HEK293 (cell line): ENCODE measurements around the gene PGS1.

ENCODE experiments used
- CTCF ChIA-PET: fragments of 350-600 bp; formaldehyde crosslinking; extraction: SDS; loops from one replicate; lab custom pipeline; 2021; ENCODE audit warnings: antibody characterized with exemption; lab: Yijun Ruan, JAX
- POLR2A ChIA-PET: fragments of 300-600 bp; formaldehyde crosslinking; extraction: SDS; loops from one replicate; lab custom pipeline; 2020; ENCODE audit warnings: antibody characterized with exemption, inconsistent platforms; lab: Yijun Ruan, JAX
- H3K27ac ChIP-seq: fragments of 200-500 bp; sonication (Bioruptor generic); 2 replicates; pipeline ENCODE4 v1.5.1; 2014; ENCODE audit warnings: low read depth, low read length, control low read depth, inconsistent platforms; ENCODE audit errors: extremely low read depth
- H3K36me3 ChIP-seq, 2 experiments: fragments of 200-500 bp in 1 of 2; sonication (Bioruptor generic) in 1 of 2; 1 replicate in 1 of 2; 2 replicates in 1 of 2; pipeline ENCODE4 v1.5.1; 2014 to 2017; ENCODE audit warnings: inconsistent platforms in 2 of 2, low read length in 2 of 2; ENCODE audit not compliant: control insufficient read depth in 2 of 2, insufficient read depth in 1 of 2
- H3K4me1 ChIP-seq: fragments of 200-500 bp; sonication (Bioruptor generic); 2 replicates; pipeline ENCODE4 v1.5.1; 2014; ENCODE audit warnings: mild to moderate bottlenecking, low read length, inconsistent platforms; ENCODE audit not compliant: control insufficient read depth, insufficient read depth
- H3K4me3 ChIP-seq: 2 replicates; pipeline ENCODE4 v1.5.1; 2011; ENCODE audit warnings: low read depth, mild to moderate bottlenecking, control low read depth, low read length, moderate library complexity
- H3K9me3 ChIP-seq: fragments of 200-500 bp; sonication (Bioruptor generic); 2 replicates; pipeline ENCODE4 v1.5.1; 2014; ENCODE audit warnings: low read depth, low read length, inconsistent platforms; ENCODE audit not compliant: control insufficient read depth, insufficient read depth
- BCL11B ChIP-seq: fragments of 450-650 bp; formaldehyde crosslinking; IDR thresholded peaks from 2 replicates; pipeline ENCODE4 v1.5.1; 2016; ENCODE audit warnings: low read depth, missing biosample characterization, missing genetic modification characterization
- HOXA7 ChIP-seq: sonication (generic); formaldehyde crosslinking; IDR thresholded peaks from 2 replicates; pipeline ENCODE4 v1.8.1; 2022; ENCODE audit warnings: missing genetic modification reagents, borderline replicate concordance
- MYNN ChIP-seq: fragments of 450-650 bp; formaldehyde crosslinking; IDR thresholded peaks from 2 replicates; pipeline ENCODE4 v1.5.1; 2016; ENCODE audit warnings: missing biosample characterization, missing genetic modification characterization, borderline replicate concordance
- RBAK ChIP-seq: fragments of 450-650 bp; formaldehyde crosslinking; IDR thresholded peaks from 2 replicates; pipeline ENCODE4 v1.5.1; 2016; ENCODE audit warnings: missing biosample characterization, missing genetic modification characterization
- REST ChIP-seq: fragments of 450-650 bp; formaldehyde crosslinking; IDR thresholded peaks from 2 replicates; pipeline ENCODE4 v1.5.1; 2016; ENCODE audit warnings: missing biosample characterization, missing genetic modification characterization
- TSHZ1 ChIP-seq: fragments of 450-650 bp; formaldehyde crosslinking; IDR thresholded peaks from 2 replicates; pipeline ENCODE4 v1.5.1; 2016; ENCODE audit warnings: missing biosample characterization, missing genetic modification characterization, borderline replicate concordance
- ZBTB8A ChIP-seq: fragments of 450-650 bp; formaldehyde crosslinking; IDR thresholded peaks from 2 replicates; pipeline ENCODE4 v1.5.1; 2016; ENCODE audit warnings: missing biosample characterization, missing genetic modification characterization
- ZNF174 ChIP-seq: fragments of 450-650 bp; formaldehyde crosslinking; IDR thresholded peaks from 2 replicates; pipeline ENCODE4 v1.5.0; 2017; ENCODE audit warnings: missing biosample characterization, mild to moderate bottlenecking, missing genetic modification characterization
- ZNF302 ChIP-seq: fragments of 450-650 bp; formaldehyde crosslinking; IDR thresholded peaks from 2 replicates; pipeline ENCODE4 v1.5.1; 2016; ENCODE audit warnings: missing biosample characterization, missing genetic modification characterization, low read depth
- ZNF324 ChIP-seq: fragments of 450-650 bp; formaldehyde crosslinking; IDR thresholded peaks from 2 replicates; pipeline ENCODE4 v1.5.1; 2016; ENCODE audit warnings: missing biosample characterization, missing genetic modification characterization
- ZNF350 ChIP-seq: fragments of 450-650 bp; formaldehyde crosslinking; IDR thresholded peaks from 2 replicates; pipeline ENCODE4 v1.5.0; 2017; ENCODE audit warnings: missing biosample characterization, mild to moderate bottlenecking, missing genetic modification characterization
- ZNF394 ChIP-seq: fragments of 450-650 bp; formaldehyde crosslinking; IDR thresholded peaks from 2 replicates; pipeline ENCODE4 v1.5.1; 2016; ENCODE audit warnings: missing biosample characterization, missing genetic modification characterization, mild to moderate bottlenecking, moderate library complexity, borderline replicate concordance
- ZNF585B ChIP-seq: fragments of 450-650 bp; formaldehyde crosslinking; IDR thresholded peaks from 2 replicates; pipeline ENCODE4 v1.5.1; 2016; ENCODE audit warnings: missing biosample characterization, missing genetic modification characterization
- ZNF621 ChIP-seq: fragments of 450-650 bp; formaldehyde crosslinking; IDR thresholded peaks from 2 replicates; pipeline ENCODE4 v1.5.1; 2017; ENCODE audit warnings: missing biosample characterization, missing genetic modification characterization
- ZNF660 ChIP-seq: fragments of 450-650 bp; IDR thresholded peaks from 2 replicates; pipeline ENCODE4 v1.5.1; 2018; ENCODE audit warnings: missing biosample characterization, mild to moderate bottlenecking, missing genetic modification characterization
- ZNF670 ChIP-seq: fragments of 450-650 bp; formaldehyde crosslinking; IDR thresholded peaks from 2 replicates; pipeline ENCODE4 v1.5.1; 2016; ENCODE audit warnings: missing biosample characterization, missing genetic modification characterization, low read depth
- TF ChIP-seq, protein P1 (sequence below): fragments of 450-650 bp; formaldehyde crosslinking; IDR thresholded peaks from 2 replicates; pipeline ENCODE4 v1.5.1; 2016; ENCODE audit warnings: missing biosample characterization, missing genetic modification characterization
- TF ChIP-seq, protein P2 (sequence below): fragments of 450-650 bp; formaldehyde crosslinking; IDR thresholded peaks from 2 replicates; pipeline ENCODE4 v1.5.1; 2017; ENCODE audit warnings: missing biosample characterization, missing genetic modification characterization

PGS1 gene

GRCh38 chr17:78367193-78367592, 11.3 kb upstream of the PGS1 start (continued):
- TF ChIP-seq, protein P1, sequence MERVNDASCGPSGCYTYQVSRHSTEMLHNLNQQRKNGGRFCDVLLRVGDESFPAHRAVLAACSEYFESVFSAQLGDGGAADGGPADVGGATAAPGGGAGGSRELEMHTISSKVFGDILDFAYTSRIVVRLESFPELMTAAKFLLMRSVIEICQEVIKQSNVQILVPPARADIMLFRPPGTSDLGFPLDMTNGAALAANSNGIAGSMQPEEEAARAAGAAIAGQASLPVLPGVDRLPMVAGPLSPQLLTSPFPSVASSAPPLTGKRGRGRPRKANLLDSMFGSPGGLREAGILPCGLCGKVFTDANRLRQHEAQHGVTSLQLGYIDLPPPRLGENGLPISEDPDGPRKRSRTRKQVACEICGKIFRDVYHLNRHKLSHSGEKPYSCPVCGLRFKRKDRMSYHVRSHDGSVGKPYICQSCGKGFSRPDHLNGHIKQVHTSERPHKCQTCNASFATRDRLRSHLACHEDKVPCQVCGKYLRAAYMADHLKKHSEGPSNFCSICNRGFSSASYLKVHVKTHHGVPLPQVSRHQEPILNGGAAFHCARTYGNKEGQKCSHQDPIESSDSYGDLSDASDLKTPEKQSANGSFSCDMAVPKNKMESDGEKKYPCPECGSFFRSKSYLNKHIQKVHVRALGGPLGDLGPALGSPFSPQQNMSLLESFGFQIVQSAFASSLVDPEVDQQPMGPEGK (tag by site-specific recombination), result no peak
- no peak for TF ChIP-seq ZBTB8A (tag by site-specific recombination)
- TF ChIP-seq RBAK (tag by site-specific recombination), result no peak
- TF ChIP-seq ZNF174 (tag by site-specific recombination), result no peak
- no peak for TF ChIP-seq ZNF394 (tag by site-specific recombination)
- TF ChIP-seq ZNF585B (tag by site-specific recombination), result no peak

DNA sequence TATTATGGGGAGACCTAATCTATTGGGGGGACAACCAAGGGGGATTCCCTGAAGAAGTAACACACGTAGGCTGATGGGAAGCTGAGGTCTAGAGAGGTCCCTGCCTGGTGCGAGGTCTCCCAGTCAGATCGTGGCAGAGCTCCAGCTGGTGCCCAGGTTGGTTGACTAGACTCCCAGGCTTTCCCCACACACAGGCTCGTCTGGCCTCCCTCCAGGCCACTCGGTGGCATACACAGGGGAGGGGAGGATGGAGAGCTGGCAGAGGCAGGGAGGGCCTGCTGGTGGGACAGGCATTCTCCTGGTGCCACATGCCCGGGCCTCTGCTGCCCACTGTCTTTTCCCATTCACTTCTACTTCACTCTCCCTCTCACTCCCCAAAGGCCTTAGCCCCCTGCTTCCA, 10.1 kb upstream of the PGS1 start:
- ChIA-PET POLR2A (interaction anchor here (1.1 kb wide), 1 partner anchor 10 kb away, joined by 4 read pairs; the partner anchor contains the start of gene PGS1), CTCF (interaction anchor here (0.5 to 1.5 kb wide), 4 partner anchors 14 to 377 kb away, joined by 3 to 5 read pairs (median 4); no protein-coding TSS in a partner anchor)
- no peak overlapping the region for H3K27ac ChIP-seq
- H3K9me3 ChIP-seq, result no peaks in the 10 kb centered on the region
- no peak overlapping the region for H3K4me3 ChIP-seq
- H3K36me3 ChIP-seq, result no peaks in the 10 kb centered on the region
- no peaks in the 10 kb centered on the region for H3K4me1 ChIP-seq
- TF ChIP-seq MYNN (no peak), RBAK (tag by site-specific recombination) (no peak), TSHZ1 (tag by site-specific recombination) (no peak), ZNF621 (no peak), REST (no peak), ZNF324 (no peak), ZNF660 (no peak), ZNF670 (tag by site-specific recombination) (no peak), BCL11B (tag by site-specific recombination) (no peak), ZNF350 (tag by site-specific recombination) (no peak), HOXA7 (CRISPR knock-in tag) (no peak), ZNF302 (tag by site-specific recombination) (no peak)
- TF ChIP-seq, protein P2, sequence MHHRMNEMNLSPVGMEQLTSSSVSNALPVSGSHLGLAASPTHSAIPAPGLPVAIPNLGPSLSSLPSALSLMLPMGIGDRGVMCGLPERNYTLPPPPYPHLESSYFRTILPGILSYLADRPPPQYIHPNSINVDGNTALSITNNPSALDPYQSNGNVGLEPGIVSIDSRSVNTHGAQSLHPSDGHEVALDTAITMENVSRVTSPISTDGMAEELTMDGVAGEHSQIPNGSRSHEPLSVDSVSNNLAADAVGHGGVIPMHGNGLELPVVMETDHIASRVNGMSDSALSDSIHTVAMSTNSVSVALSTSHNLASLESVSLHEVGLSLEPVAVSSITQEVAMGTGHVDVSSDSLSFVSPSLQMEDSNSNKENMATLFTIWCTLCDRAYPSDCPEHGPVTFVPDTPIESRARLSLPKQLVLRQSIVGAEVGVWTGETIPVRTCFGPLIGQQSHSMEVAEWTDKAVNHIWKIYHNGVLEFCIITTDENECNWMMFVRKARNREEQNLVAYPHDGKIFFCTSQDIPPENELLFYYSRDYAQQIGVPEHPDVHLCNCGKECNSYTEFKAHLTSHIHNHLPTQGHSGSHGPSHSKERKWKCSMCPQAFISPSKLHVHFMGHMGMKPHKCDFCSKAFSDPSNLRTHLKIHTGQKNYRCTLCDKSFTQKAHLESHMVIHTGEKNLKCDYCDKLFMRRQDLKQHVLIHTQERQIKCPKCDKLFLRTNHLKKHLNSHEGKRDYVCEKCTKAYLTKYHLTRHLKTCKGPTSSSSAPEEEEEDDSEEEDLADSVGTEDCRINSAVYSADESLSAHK (tag by site-specific recombination), result no peak
